ENCODE data around the gene CACNA2D3. TPM values are rescaled to one million over a fixed set of nuclear protein-coding genes. Genes with fewer than 3 reads are reported as not detected.

The CACNA2D3 gene
- total and polyA plus RNA-seq, 12 donors: 0.51 to 43.5 (median 19.3) TPM

DNA sequence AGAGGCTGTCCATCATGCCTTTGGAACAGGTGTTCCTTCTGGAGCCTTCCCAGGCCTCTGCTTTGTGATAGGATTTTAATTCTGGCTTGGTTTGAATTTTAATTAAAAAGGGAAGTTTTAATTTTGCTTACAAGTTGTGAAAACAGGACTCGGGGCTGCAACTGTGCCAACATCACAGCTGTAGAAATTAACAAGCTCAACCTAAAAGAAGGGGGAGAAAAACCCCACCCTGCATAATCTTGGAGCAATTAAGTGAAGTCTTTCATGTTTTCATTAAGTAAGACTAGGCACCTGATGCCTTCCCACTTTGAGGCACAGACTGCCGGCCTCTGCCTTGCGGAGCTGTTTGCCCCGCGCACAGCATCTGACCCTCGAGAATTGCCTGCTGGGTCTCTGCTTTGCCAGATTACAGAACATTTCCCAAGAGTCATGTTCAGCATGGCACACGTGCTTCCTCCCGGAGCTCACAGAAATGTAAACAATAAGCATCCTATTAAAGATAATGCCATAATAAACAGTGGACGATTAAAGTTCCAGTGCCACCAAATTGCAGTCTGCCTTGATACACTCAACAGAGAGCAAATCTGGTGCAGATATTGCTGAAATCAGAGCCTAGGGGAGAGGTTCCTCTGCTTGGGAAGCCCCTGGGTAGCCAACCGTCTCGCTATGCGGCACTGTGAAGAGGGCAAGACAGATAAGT is 441.3 kb downstream of the CACNA2D3 start:
- intact Hi-C loops (cut with DNase I): no loop called here
- no peak for ATAC-seq
- Histone ChIP-seq H3K9me3 (peaks cover 0 to 5% (median 0%) of the 10 kb centered on the region in 11 donors), H3K4me3 (no peak overlapping the region), H3K36me3 (no peaks in the 10 kb centered on the region), H3K27me3 (no peaks in the 10 kb centered on the region), H3K27ac (no peak overlapping the region), H3K4me1 (no peaks in the 10 kb centered on the region)
- no peak for DNase-seq
- TF ChIP-seq, protein P1, sequence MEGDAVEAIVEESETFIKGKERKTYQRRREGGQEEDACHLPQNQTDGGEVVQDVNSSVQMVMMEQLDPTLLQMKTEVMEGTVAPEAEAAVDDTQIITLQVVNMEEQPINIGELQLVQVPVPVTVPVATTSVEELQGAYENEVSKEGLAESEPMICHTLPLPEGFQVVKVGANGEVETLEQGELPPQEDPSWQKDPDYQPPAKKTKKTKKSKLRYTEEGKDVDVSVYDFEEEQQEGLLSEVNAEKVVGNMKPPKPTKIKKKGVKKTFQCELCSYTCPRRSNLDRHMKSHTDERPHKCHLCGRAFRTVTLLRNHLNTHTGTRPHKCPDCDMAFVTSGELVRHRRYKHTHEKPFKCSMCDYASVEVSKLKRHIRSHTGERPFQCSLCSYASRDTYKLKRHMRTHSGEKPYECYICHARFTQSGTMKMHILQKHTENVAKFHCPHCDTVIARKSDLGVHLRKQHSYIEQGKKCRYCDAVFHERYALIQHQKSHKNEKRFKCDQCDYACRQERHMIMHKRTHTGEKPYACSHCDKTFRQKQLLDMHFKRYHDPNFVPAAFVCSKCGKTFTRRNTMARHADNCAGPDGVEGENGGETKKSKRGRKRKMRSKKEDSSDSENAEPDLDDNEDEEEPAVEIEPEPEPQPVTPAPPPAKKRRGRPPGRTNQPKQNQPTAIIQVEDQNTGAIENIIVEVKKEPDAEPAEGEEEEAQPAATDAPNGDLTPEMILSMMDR (IDR thresholded peaks at IDR 0.05): no peak
- WGBS, 2 donors: 74 to 75% methylated on average over 12 of the region's 12 CpGs

DNA sequence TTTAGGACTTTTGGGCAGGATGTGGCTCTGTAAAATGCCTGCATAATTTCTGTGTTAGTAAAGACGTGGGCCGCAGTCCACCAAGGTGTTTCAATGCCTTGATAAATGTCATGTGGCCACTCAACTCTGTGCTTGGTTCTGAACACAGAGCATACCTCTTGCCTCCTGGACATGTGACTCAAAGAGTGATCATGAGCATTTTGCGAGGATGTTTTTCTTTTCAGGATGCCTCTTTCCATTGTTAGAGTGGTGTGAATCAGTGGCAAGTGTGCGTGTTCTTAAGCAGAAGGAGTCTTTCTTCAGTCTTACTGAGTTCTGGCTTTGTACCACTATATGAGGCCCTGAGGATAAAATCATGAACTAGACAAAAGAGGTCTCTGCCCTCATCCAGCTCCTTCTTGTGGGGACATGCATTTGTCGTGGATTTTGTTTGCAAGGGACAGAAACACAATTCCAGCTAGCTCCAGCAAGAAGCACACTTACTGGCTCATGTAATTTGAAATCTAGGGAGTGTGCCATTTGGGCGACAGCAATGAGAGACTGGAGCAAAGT is 442.1 kb downstream of the CACNA2D3 start:
- intact Hi-C loops (cut with DNase I): no loop called here
- Histone ChIP-seq H3K36me3 (no peaks in the 10 kb centered on the region), H3K4me1 (no peaks in the 10 kb centered on the region), H3K4me3 (no peak overlapping the region), H3K27me3 (no peaks in the 10 kb centered on the region), H3K9me3 (peaks cover 0 to 5% (median 0%) of the 10 kb centered on the region in 11 donors), H3K27ac (no peak overlapping the region)
- no peak for ATAC-seq
- DNase-seq: no peak
- TF ChIP-seq, protein P1 (IDR thresholded peaks at IDR 0.05): no peak
- WGBS, 2 donors: 84 to 86% methylated on average over 6 of the region's 6 CpGs

DNA sequence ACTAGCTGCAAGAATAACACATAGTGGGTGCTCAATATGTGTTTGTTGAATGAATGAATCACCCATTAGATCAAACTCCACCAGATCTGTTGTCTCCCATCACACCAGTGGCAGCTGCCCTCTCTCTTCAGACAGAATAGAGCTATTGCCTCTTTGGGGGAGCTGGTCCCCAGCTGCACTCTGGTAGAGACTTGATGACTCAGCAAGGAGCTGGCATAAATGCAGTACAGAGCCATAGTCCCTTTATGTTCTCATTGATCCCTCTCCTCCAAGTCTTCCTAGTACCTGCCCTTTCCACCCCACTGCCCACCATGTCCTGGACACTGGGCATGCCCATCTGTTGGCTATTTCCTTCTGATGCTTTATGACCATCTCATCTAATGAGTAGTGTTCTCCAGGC is 443.6 kb downstream of the CACNA2D3 start:
- Histone ChIP-seq H3K27ac (no peak overlapping the region), H3K4me3 (no peak overlapping the region), H3K27me3 (no peaks in the 10 kb centered on the region), H3K36me3 (no peaks in the 10 kb centered on the region), H3K9me3 (peaks cover 0 to 3% (median 0%) of the 10 kb centered on the region in 11 donors), H3K4me1 (no peaks in the 10 kb centered on the region)
- ATAC-seq (no peak), DNase-seq (no peak)
- intact Hi-C loops (cut with DNase I): no loop called here
- TF ChIP-seq, protein P1 (IDR thresholded peaks at IDR 0.05): no peak

DNA sequence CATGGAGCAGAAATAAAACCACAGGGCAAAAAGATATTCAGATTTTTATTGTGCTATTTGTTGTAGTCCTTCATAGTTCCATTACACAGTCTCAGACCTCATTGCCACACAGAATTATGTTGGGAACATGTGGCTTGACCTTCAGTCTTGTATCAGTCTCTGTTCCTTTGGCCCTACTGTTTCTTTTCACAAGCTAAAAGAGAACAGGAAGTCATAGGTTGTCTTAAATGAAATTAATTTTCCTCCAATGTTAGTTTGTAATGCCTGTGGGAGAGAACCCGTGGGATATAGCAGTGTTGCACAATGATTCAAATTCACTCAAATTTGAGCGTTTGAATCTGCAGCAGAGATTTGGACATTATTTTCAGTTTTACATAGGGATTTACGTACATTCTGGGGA is 445.6 kb downstream of the CACNA2D3 start:
- Histone ChIP-seq H3K27ac (no peak overlapping the region), H3K4me3 (no peak overlapping the region), H3K9me3 (peaks cover 0 to 3% (median 0%) of the 10 kb centered on the region in 11 donors), H3K4me1 (no peaks in the 10 kb centered on the region), H3K27me3 (no peaks in the 10 kb centered on the region), H3K36me3 (no peaks in the 10 kb centered on the region)
- WGBS, 2 donors: 66 to 76% methylated on average over 3 of the region's 3 CpGs
- intact Hi-C loops (cut with DNase I): no loop called here
- DNase-seq (no peak), ATAC-seq (peak in 3 of 8 donors; percentile 22 to 58 (median 50))
- TF ChIP-seq, protein P1 (IDR thresholded peaks at IDR 0.05): no peak
